Measurements from ENCODE around the gene FZD2. TPM values are rescaled to one million over a fixed set of nuclear protein-coding genes. Genes with fewer than 3 reads are reported as not detected.

Gene FZD2
- total RNA-seq, 1 donor = 15.9 TPM

DNA sequence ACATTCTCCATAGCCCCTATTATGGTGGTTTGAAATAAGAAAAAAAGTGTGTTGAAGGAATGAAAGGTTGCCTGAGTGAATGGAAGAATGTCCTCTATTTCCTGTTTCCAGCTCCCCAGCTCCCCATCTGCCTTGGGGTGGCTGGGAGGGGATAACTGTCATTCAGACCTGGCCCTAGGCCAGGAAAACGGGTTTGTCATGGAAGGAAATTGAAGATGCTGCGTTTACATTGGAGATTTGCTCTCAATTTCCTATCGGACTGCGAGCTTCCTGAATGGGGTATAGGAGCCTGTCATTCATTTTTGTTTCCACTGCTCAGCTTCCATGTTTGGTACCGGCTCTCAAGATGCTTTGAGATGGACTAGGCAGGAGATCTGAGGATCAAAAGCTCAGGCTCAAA, 2.2 kb upstream of the FZD2 start:
- Histone ChIP-seq H3K4me2 (ENCODE audit: insufficient read depth, low read length) (no peak overlapping the region), H3K79me2 (ENCODE audit: insufficient read depth, low read length) (peaks cover 15% of the 10 kb centered on the region), H3K4me3 (ENCODE audit: insufficient read depth, low read length) (no peak overlapping the region), H3K27ac (ENCODE audit: low read depth, low read length) (no peak overlapping the region), H3K9me3 (ENCODE audit: low read depth, low read length) (no peaks in the 10 kb centered on the region), H3K27me3 (ENCODE audit: insufficient read depth, low read length) (no peaks in the 10 kb centered on the region), H3K4me1 (ENCODE audit: insufficient read depth, low read length) (peaks cover 22% of the 10 kb centered on the region), H3K36me3 (ENCODE audit: insufficient read depth, low read length) (peaks cover 7% of the 10 kb centered on the region), H4K20me1 (ENCODE audit: insufficient read depth, low read length) (peaks cover 9% of the 10 kb centered on the region), H2AFZ (ENCODE audit: low read length) (peak overlapping the region; percentile 4)
- no peak for DNase-seq (ENCODE audit: insufficient read length, low spot score, missing footprints)
- TF ChIP-seq, protein P1, sequence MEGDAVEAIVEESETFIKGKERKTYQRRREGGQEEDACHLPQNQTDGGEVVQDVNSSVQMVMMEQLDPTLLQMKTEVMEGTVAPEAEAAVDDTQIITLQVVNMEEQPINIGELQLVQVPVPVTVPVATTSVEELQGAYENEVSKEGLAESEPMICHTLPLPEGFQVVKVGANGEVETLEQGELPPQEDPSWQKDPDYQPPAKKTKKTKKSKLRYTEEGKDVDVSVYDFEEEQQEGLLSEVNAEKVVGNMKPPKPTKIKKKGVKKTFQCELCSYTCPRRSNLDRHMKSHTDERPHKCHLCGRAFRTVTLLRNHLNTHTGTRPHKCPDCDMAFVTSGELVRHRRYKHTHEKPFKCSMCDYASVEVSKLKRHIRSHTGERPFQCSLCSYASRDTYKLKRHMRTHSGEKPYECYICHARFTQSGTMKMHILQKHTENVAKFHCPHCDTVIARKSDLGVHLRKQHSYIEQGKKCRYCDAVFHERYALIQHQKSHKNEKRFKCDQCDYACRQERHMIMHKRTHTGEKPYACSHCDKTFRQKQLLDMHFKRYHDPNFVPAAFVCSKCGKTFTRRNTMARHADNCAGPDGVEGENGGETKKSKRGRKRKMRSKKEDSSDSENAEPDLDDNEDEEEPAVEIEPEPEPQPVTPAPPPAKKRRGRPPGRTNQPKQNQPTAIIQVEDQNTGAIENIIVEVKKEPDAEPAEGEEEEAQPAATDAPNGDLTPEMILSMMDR (IDR thresholded peaks at IDR 0.05; ENCODE audit: extremely low read depth, low read depth, low read length) = no peak

DNA sequence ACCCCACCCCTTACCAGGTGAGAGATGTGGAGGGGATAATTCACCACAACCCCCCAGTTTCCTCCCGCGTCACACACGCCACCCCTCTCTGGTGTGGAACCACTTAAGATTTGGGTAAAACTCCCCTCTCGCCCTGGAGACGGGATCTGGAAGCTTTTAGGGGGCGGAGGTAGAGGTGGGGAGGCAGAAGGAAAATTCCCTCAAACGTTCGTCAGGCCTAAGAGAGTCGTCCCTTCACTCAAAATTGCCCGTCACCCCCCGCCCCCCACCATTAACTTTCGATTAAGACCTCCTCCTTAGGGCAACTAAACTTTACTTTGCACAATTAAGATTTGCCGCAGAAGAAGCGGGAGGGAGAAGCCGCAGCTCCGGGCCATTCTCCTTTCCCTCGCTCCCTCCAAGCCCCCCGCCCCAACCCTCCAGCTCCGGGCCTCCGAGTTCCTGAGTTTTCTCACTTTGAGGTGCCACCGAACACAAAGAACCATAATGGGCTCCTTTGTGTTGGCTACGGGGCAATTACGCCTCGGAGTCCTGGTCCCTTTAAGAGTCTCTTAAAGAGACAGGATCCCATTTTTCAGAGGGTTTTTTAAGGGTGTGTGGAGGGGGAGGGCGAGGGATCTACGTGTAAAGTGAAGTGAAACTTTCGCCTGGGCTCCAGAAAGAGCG, 985 bp upstream of the FZD2 start:
- TF ChIP-seq, protein P1 (IDR thresholded peaks at IDR 0.05; ENCODE audit: extremely low read depth, low read depth, low read length) = no peak
- Histone ChIP-seq H3K27ac (ENCODE audit: low read depth, low read length) (peak overlapping the region; percentile 80), H3K79me2 (ENCODE audit: insufficient read depth, low read length) (peaks cover 16% of the 10 kb centered on the region), H3K4me1 (ENCODE audit: insufficient read depth, low read length) (peaks cover 25% of the 10 kb centered on the region), H4K20me1 (ENCODE audit: insufficient read depth, low read length) (peaks cover 10% of the 10 kb centered on the region), H3K36me3 (ENCODE audit: insufficient read depth, low read length) (peaks cover 7% of the 10 kb centered on the region), H2AFZ (ENCODE audit: low read length) (peak overlapping the region; percentile 81), H3K9me3 (ENCODE audit: low read depth, low read length) (no peaks in the 10 kb centered on the region), H3K4me3 (ENCODE audit: insufficient read depth, low read length) (peak overlapping the region; percentile 87), H3K27me3 (ENCODE audit: insufficient read depth, low read length) (no peaks in the 10 kb centered on the region), H3K4me2 (ENCODE audit: insufficient read depth, low read length) (peak overlapping the region; percentile 89)
- peak; percentile 86 for DNase-seq (ENCODE audit: insufficient read length, low spot score, missing footprints)

DNA sequence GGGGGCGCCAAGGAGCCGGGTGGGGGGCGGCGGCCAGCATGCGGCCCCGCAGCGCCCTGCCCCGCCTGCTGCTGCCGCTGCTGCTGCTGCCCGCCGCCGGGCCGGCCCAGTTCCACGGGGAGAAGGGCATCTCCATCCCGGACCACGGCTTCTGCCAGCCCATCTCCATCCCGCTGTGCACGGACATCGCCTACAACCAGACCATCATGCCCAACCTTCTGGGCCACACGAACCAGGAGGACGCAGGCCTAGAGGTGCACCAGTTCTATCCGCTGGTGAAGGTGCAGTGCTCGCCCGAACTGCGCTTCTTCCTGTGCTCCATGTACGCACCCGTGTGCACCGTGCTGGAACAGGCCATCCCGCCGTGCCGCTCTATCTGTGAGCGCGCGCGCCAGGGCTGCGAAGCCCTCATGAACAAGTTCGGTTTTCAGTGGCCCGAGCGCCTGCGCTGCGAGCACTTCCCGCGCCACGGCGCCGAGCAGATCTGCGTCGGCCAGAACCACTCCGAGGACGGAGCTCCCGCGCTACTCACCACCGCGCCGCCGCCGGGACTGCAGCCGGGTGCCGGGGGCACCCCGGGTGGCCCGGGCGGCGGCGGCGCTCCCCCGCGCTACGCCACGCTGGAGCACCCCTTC, 484 bp downstream of the FZD2 start:
- Histone ChIP-seq H4K20me1 (ENCODE audit: insufficient read depth, low read length) (peaks cover 14% of the 10 kb centered on the region), H3K27ac (ENCODE audit: low read depth, low read length) (no peak overlapping the region), H3K4me3 (ENCODE audit: insufficient read depth, low read length) (peak overlapping the region; percentile 87), H2AFZ (ENCODE audit: low read length) (peak overlapping the region; percentile 84), H3K36me3 (ENCODE audit: insufficient read depth, low read length) (peaks cover 7% of the 10 kb centered on the region), H3K27me3 (ENCODE audit: insufficient read depth, low read length) (no peaks in the 10 kb centered on the region), H3K4me2 (ENCODE audit: insufficient read depth, low read length) (peak overlapping the region; percentile 86), H3K4me1 (ENCODE audit: insufficient read depth, low read length) (peaks cover 25% of the 10 kb centered on the region), H3K9me3 (ENCODE audit: low read depth, low read length) (no peaks in the 10 kb centered on the region), H3K79me2 (ENCODE audit: insufficient read depth, low read length) (peaks cover 16% of the 10 kb centered on the region)
- peak; percentile 92 for DNase-seq (ENCODE audit: insufficient read length, low spot score, missing footprints)
- TF ChIP-seq, protein P1 (IDR thresholded peaks at IDR 0.05; ENCODE audit: extremely low read depth, low read depth, low read length) = no peak

DNA sequence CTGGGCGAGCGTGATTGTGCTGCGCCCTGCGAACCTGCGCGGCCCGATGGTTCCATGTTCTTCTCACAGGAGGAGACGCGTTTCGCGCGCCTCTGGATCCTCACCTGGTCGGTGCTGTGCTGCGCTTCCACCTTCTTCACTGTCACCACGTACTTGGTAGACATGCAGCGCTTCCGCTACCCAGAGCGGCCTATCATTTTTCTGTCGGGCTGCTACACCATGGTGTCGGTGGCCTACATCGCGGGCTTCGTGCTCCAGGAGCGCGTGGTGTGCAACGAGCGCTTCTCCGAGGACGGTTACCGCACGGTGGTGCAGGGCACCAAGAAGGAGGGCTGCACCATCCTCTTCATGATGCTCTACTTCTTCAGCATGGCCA, 1.0 kb downstream of the FZD2 start:
- no peak overlapping the region for H2AFZ ChIP-seq (ENCODE audit: low read length)
- H4K20me1 ChIP-seq (ENCODE audit: insufficient read depth, low read length) = peaks cover 14% of the 10 kb centered on the region
- H3K9me3 ChIP-seq (ENCODE audit: low read depth, low read length) = no peaks in the 10 kb centered on the region
- H3K79me2 ChIP-seq (ENCODE audit: insufficient read depth, low read length) = peaks cover 16% of the 10 kb centered on the region
- peak overlapping the region; percentile 87 for H3K4me3 ChIP-seq (ENCODE audit: insufficient read depth, low read length)
- H3K27ac ChIP-seq (ENCODE audit: low read depth, low read length) = no peak overlapping the region
- H3K27me3 ChIP-seq (ENCODE audit: insufficient read depth, low read length) = no peaks in the 10 kb centered on the region
- no peak for DNase-seq (ENCODE audit: insufficient read length, low spot score, missing footprints)
- peaks cover 25% of the 10 kb centered on the region for H3K4me1 ChIP-seq (ENCODE audit: insufficient read depth, low read length)
- peaks cover 7% of the 10 kb centered on the region for H3K36me3 ChIP-seq (ENCODE audit: insufficient read depth, low read length)
- TF ChIP-seq, protein P1 (IDR thresholded peaks at IDR 0.05; ENCODE audit: extremely low read depth, low read depth, low read length) = no peak
- H3K4me2 ChIP-seq (ENCODE audit: insufficient read depth, low read length) = peak overlapping the region; percentile 86
